Measurements from ENCODE around the gene SHF. TPM values are rescaled to one million over a fixed set of nuclear protein-coding genes. Genes with fewer than 3 reads are reported as not detected.

SHF gene
- total RNA-seq, 1 experiment from 2014 or later: 0.96 TPM

- DNase-seq (ENCODE audit: low read depth): no peak
These were observed 58.7 kb downstream of the SHF start for GRCh38 chr15:45128971-45129639.

- peak; percentile 30 for DNase-seq (ENCODE audit: low read depth)
These were observed 61.1 kb downstream of the SHF start for GRCh38 chr15:45126535-45127158.

- no peak for DNase-seq (ENCODE audit: low read depth)
These were observed 64.4 kb downstream of the SHF start for GRCh38 chr15:45123397-45123796.

GRCh38 chr15:45122719-45123118, 65.0 kb downstream of the SHF start:
- no peak for DNase-seq (ENCODE audit: low read depth)

- peak; percentile 80 for DNase-seq (ENCODE audit: low read depth)
These were observed 65.9 kb downstream of the SHF start for GRCh38 chr15:45121706-45122417.

GRCh38 chr15:45121020-45121419, 66.7 kb downstream of the SHF start:
- DNase-seq (ENCODE audit: low read depth): no peak

- no peak for DNase-seq (ENCODE audit: low read depth)
These were observed 67.4 kb downstream of the SHF start for GRCh38 chr15:45120081-45120972.

GRCh38 chr15:45118996-45119395, 68.8 kb downstream of the SHF start:
- no peak for DNase-seq (ENCODE audit: low read depth)

- DNase-seq (ENCODE audit: low read depth): peak; percentile 80
These were observed 69.6 kb downstream of the SHF start for GRCh38 chr15:45118131-45118588.

- no peak for DNase-seq (ENCODE audit: low read depth)
These were observed 70.2 kb downstream of the SHF start for GRCh38 chr15:45117308-45118130.

Other genes with a start within 250 kb of the SHF start
- not detected in 2 replicates for gene TERB2, start 231.3 kb downstream of the SHF start, total RNA-seq (2014; rRNA removed; shearing (Covaris generic))
- 11.1 and 22.0 TPM in 2 replicates for gene SORD, start 164.8 kb downstream of the SHF start, total RNA-seq (2014; rRNA removed; shearing (Covaris generic))
- gene DUOX2, start 73.8 kb downstream of the SHF start, total RNA-seq (2014; rRNA removed; shearing (Covaris generic)): not detected in 2 replicates
- 0.05 TPM in 1 of 2 replicates, not detected in the other for gene DUOXA2, start 73.6 kb downstream of the SHF start, total RNA-seq (2014; rRNA removed; shearing (Covaris generic))
- gene DUOXA1, start 58.1 kb downstream of the SHF start, total RNA-seq (2014; rRNA removed; shearing (Covaris generic)): not detected in 2 replicates
- not detected in 2 replicates for gene DUOX1, start 58.0 kb downstream of the SHF start, total RNA-seq (2014; rRNA removed; shearing (Covaris generic))
- not detected in 2 replicates for gene SLC28A2, start 64.3 kb upstream of the SHF start, total RNA-seq (2014; rRNA removed; shearing (Covaris generic))
- gene GATM, start 190.6 kb upstream of the SHF start, total RNA-seq (2014; rRNA removed; shearing (Covaris generic)): 1.1 and 1.5 TPM in 2 replicates